Measurements from ENCODE around the gene DRC3.

DNA sequence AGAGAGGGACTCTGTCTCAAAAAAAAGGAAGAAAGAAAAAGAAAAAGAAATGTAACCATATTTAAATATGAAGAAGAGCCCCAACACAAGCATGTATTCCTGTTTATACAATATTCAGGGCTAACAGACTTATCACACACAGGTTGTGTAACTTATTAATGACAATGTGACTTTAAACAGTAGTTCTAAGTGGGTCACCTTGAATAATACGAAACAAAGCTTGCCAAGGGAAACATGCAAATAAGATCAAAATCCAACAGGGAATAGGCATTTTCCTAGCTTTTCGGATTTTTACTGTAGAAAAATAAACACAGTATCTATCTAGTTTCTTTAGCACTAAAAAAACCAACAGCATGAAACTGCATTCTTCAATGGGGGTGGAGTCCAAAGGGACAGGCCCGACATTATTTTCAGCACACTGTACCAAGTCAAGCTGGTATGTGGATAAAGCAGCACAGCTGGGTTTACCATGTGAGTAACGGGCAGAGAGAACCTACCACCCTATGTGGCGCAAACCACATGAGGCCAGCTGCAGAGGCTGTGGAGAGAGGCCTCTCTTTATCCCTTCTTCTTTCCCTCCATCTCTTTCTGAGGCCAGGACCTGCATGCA is 45.7 kb upstream of the DRC3 start:
- TF ChIP-seq, protein P1, sequence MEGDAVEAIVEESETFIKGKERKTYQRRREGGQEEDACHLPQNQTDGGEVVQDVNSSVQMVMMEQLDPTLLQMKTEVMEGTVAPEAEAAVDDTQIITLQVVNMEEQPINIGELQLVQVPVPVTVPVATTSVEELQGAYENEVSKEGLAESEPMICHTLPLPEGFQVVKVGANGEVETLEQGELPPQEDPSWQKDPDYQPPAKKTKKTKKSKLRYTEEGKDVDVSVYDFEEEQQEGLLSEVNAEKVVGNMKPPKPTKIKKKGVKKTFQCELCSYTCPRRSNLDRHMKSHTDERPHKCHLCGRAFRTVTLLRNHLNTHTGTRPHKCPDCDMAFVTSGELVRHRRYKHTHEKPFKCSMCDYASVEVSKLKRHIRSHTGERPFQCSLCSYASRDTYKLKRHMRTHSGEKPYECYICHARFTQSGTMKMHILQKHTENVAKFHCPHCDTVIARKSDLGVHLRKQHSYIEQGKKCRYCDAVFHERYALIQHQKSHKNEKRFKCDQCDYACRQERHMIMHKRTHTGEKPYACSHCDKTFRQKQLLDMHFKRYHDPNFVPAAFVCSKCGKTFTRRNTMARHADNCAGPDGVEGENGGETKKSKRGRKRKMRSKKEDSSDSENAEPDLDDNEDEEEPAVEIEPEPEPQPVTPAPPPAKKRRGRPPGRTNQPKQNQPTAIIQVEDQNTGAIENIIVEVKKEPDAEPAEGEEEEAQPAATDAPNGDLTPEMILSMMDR (IDR thresholded peaks at IDR 0.05): no peak
- TF ChIP-seq ZFX (IDR thresholded peaks at IDR 0.05; ENCODE audit: borderline replicate concordance): no peak
